Inferior parietal cortex (tissue), 1 donor: ENCODE results near the gene IRAK1.
A peak's percentile ranks its signal among the peaks of the same experiment; 100 is the strongest.

Experiments used
- DNase-seq: peaks from one replicate; pipeline ENCODE4 v3.0.0-alpha.2; 2016; ENCODE audit errors: extremely low spot score

IRAK1 gene

DNA sequence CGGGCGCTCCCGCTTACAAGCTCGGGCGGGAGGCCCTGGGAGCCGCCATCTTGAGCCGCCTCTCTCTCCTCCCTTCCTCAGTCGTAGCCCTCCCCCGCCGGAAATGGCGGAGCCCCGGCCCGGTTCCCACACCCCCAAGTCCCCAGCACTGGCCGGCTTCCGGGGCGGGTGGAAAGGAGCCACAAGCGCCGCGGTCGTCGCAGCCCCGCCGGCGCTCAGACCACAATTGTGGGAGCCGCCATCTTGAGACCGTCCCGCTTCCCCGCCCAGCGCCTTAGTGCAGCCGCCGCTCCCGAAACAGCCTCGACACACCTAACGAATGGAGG, 48.6 kb downstream of the IRAK1 start:
- DNase-seq, result peak; percentile 71

GRCh38 chrX:153970357-153971123, 49.2 kb downstream of the IRAK1 start:
- peak; percentile 42 for DNase-seq

GRCh38 chrX:153969904-153970356, 49.8 kb downstream of the IRAK1 start:
- DNase-seq, result peak; percentile 35

DNA sequence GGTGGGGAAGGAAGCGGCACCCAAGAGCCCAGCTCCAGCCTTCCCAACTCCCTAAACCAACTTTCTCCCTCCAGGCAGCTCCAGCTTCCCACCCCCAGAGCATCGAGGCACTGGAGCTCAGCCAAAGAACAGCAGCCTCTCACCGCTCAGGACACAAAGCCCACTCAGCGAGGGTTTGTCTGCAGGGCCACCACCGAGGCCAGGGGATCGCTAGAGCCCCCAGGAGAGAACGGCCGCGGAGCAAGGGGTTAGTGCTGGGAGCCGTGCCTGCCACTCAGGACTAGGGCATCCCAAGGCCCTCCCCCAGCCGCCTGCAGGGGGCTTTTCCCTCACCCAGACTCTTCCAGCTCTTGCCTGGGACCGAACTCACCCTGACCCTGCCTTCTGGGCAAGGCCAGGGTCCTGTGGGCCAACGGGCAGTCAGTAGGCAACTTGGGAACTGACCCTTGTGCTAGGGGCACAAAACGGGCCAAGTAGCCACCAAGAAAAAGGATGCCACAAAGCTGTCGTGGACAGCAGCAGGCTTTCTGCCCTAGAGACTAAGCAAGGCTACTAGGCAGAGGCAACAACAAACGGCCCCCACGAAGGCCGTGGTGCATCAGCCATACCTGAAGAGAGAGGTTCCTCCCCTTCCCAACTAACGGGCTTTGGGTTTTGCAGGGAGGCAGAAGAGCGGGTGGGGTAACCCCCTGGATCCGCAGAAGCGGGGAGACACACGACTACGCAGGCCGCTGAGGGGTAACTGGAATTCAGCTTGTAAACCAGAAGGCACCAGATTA, 50.4 kb downstream of the IRAK1 start:
- no peak for DNase-seq

GRCh38 chrX:153968754-153969124, 51.0 kb downstream of the IRAK1 start:
- no peak for DNase-seq

DNA sequence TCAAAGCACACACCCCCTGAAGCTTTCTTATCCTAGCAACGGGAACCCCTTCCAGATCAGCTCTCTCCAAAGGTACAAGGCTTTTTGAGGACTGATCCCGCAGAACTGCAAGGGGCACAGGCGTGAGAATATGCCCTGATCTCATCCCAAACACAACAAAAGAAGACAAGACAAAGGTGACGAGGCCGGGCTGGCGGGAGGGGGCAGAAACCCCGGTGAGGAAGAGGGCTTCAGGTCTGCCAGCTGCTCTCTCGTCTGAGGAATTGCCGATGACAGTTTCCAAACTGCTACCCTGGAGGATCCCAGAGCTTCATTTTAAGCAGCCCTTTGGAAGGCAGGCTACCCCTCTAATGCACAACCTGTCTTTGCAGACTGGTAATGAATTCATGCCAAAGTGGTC, 51.4 kb downstream of the IRAK1 start:
- DNase-seq, result no peak

GRCh38 chrX:153967536-153968224, 52.0 kb downstream of the IRAK1 start:
- DNase-seq, result no peak

DNA sequence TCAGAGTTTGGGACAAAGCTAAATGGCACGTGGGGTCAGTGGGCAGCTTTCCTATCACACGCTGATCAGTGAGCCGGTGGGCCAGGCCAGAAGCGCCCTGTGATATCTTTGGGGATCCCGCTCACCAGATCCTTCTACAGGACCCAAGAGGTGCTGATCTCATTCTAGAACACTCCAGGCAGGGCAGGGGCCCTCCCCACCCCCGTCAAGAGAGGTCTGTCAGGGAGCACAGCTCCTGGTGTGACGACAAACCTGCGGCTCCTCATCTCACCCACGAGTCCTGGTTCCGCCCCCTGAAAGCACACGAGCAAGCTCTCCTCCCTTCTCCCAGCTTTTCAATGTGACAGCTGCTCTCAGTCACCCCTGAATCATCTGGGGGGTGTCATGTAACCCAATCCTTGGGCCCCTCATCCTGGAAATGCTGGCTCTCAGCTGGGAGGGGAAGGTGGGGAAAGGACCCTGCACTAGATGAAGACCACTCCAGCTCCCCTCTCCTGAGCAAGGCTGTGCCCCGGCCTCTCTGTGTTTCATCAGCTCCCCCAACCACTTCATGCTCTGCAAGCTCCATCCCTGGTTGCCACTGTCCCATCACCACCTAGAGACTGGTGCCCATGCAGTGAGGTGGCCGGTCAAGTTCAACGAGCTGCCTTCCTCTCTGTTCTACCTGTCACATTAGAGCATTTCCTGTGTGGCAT, 52.7 kb downstream of the IRAK1 start:
- no peak for DNase-seq

- DNase-seq, result no peak
Measured at GRCh38 chrX:153966283-153966688, 53.4 kb downstream of the IRAK1 start.

DNA sequence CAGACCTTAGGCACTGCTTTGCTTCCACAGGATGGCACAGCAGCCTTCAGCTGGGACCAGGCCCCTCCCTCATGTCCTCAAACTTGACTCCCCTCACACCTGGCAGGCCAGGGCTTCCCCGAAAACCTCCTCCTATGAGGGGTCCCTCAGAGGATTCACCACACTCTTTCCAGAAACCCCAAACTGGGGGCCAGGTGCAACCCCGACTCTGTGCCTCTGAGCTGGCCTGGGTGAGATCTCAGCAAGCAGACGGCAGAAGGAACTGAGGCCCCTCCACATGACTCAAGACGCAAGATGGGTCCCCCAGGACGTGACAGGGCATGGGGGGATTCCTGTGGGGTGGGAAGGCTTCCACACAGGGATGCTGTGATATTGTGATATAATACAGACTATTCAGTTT, 54.3 kb downstream of the IRAK1 start:
- DNase-seq, result no peak

GRCh38 chrX:153964105-153964504, 55.6 kb downstream of the IRAK1 start:
- no peak for DNase-seq

DNA sequence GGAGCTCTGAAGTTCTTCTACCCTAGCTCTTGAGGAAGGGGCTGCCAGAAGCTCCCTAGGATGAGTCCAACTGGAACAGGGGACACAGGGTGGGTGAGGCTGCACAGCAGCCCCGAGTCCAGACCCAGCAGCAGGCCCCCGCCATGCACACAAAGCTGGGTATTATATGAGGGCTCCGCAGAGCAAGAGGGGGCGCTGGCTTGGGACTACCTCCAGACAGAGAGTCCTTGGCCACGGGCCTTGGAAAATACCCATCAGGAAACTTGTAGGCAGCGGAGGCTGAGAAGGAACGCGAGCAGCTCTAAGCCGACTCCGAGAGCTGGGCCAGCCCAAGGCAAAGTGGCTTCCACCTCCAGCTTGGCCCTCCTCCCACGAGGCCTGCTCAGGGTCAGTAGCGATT, 56.2 kb downstream of the IRAK1 start:
- DNase-seq, result no peak

DNA sequence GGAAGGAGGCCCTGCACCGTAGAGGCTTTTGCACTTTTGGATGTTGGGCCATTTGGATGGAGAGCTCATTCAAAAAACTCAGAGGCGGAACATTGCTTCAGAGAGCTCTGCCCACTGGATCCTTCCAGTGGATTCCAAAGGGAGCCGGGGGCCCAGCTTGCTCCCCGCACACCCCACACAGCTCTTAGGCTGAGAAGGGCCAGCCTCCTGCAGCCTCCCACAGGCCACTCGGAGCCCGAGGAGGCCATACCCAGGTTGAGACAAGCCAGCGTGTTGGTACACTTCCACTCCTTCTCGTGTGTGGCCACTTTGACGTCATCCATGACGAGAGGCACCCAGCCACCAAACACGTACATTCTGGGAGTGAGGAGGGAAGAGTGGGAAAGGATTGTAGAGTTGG, 58.4 kb downstream of the IRAK1 start:
- no peak for DNase-seq

DNA sequence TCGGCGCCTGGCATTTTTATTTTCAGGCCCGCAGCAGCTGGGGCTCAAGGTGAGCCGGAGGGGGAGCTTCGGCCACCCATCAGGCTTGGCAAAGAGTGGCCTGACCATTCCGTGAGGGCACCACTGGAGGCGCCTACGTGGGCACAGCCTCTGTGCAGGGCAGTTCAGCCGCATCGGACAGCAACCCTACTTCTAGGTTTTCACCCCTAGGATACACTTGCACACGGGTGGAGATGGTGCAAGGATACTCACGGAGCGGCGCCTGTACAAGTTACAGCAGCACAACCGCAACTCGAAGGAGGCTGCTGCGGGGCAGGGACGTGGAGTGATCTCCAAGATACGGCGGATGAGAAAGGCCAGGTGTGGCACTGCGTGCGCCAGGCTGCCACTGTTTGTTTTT, 58.9 kb downstream of the IRAK1 start:
- DNase-seq, result no peak
